H1 (cell line): Measurements from ENCODE around the gene VPS11. TPM values are rescaled to one million over a fixed set of nuclear protein-coding genes. Genes with fewer than 3 reads are reported as not detected.
A peak's percentile ranks its signal among the peaks of the same experiment; 100 is the strongest.

ENCODE experiments used
- CTCF ChIA-PET: fragments of 300-600 bp; sonication (Branson Sonifier 250); formaldehyde crosslinking; loops from one replicate; lab custom pipeline; 2021; ENCODE audit not compliant: partially characterized antibody; lab: Charles Lee
- POLR2A ChIA-PET: fragments of 300-600 bp; sonication (Branson Sonifier 250); formaldehyde crosslinking; loops from one replicate; lab custom pipeline; 2021; ENCODE audit warnings: inconsistent platforms; ENCODE audit not compliant: partially characterized antibody; lab: Charles Lee
- DNase-seq, 2 experiments: peaks; one replicate each; pipeline versions ENCODE4 v3.0.0 to v3.0.0-alpha.2; 2010 to 2022; ENCODE audit warnings: low spot score in 2 of 2, low read depth in 1 of 2, mixed read lengths in 1 of 2
- FAIRE-seq: peaks from 2 replicates; lab custom pipeline; 2011; peaks lifted over from hg19 to GRCh38; lab: Jason Lieb, UNC
- H2AFZ ChIP-seq: 2 replicates; pipeline ENCODE4 v1.8.1; 2012; ENCODE audit warnings: low read length, inconsistent platforms
- H2AK5ac ChIP-seq: 2 replicates; pipeline ENCODE4 v1.6.1; 2013; ENCODE audit warnings: low read depth, low read length
- H2BK120ac ChIP-seq: replicated peaks from 2 replicates; pipeline ENCODE3; 2013; ENCODE audit warnings: low read depth, low read length, inconsistent platforms
- H2BK12ac ChIP-seq: 2 replicates; pipeline ENCODE4 v1.6.1; 2013; ENCODE audit warnings: low read depth, low read length
- H2BK15ac ChIP-seq: 2 replicates; pipeline ENCODE4 v1.6.1; 2013; ENCODE audit warnings: low read length
- H2BK20ac ChIP-seq: 2 replicates; pipeline ENCODE4 v1.6.1; 2013; ENCODE audit warnings: low read length
- H2BK5ac ChIP-seq: 2 replicates; pipeline ENCODE4 v1.6.1; 2013; ENCODE audit warnings: low read depth, low read length
- H3K14ac ChIP-seq: 2 replicates; pipeline ENCODE4 v1.6.1; 2013; ENCODE audit warnings: inconsistent platforms; ENCODE audit not compliant: insufficient read length
- H3K18ac ChIP-seq: 2 replicates; pipeline ENCODE4 v1.6.1; 2013; ENCODE audit warnings: low read length; ENCODE audit errors: extremely low read depth
- H3K23ac ChIP-seq: 2 replicates; pipeline ENCODE4 v1.6.1; 2013; ENCODE audit warnings: inconsistent platforms; ENCODE audit not compliant: insufficient read length
- H3K23me2 ChIP-seq: 2 replicates; pipeline ENCODE4 v1.6.1; 2013; ENCODE audit warnings: low read depth, low read length
- H3K27ac ChIP-seq: 2 replicates; pipeline ENCODE4 v1.6.1; 2011; ENCODE audit warnings: low read depth, low read length, inconsistent platforms
- H3K27me3 ChIP-seq, 4 experiments: replicated peaks in 1 of 4; 1 replicate in 1 of 4; 2 replicates in 3 of 4; pipeline versions ENCODE4 v1.6.1 to v1.8.1; 2011 to 2013; ENCODE audit warnings: low read length in 3 of 4, mild to moderate bottlenecking in 3 of 4, inconsistent platforms in 2 of 4, mixed read lengths in 2 of 4, moderate library complexity in 1 of 4; ENCODE audit not compliant: control insufficient read depth in 3 of 4, insufficient read depth in 3 of 4; ENCODE audit errors: extremely low read depth in 1 of 4
- H3K36me3 ChIP-seq, 4 experiments: 2 replicates each; pipeline versions ENCODE4 v1.6.1 to v1.8.1; 2011 to 2013; ENCODE audit warnings: mild to moderate bottlenecking in 4 of 4, low read length in 3 of 4, moderate library complexity in 2 of 4, control low read depth in 1 of 4, inconsistent platforms in 1 of 4; ENCODE audit not compliant: insufficient read depth in 4 of 4, control insufficient read depth in 2 of 4
- H3K4ac ChIP-seq: replicated peaks from 2 replicates; pipeline ENCODE3; 2013; ENCODE audit warnings: low read length, low read depth, mixed read lengths, inconsistent platforms; ENCODE audit not compliant: insufficient read length
- H3K4me1 ChIP-seq, 4 experiments: replicated peaks in 1 of 4; 1 replicate in 1 of 4; 2 replicates in 3 of 4; pipeline versions ENCODE4 v1.6.1 to v1.8.1; 2011 to 2013; ENCODE audit warnings: low read length in 3 of 4, inconsistent platforms in 2 of 4, mixed read lengths in 1 of 4; ENCODE audit not compliant: insufficient read depth in 4 of 4, control insufficient read depth in 3 of 4
- H3K4me2 ChIP-seq, 2 experiments: 2 replicates each; pipeline versions ENCODE4 v1.6.1 to v1.8.1; 2011 to 2013; ENCODE audit warnings: low read depth in 2 of 2, low read length in 2 of 2, control low read depth in 1 of 2, inconsistent platforms in 1 of 2, mild to moderate bottlenecking in 1 of 2; ENCODE audit not compliant: insufficient read depth in 1 of 2
- H3K4me3 ChIP-seq, 4 experiments: fragments of 200-600, 300-600 bp in 1 of 4; sonication (generic), shearing (Covaris generic), sonication (Bioruptor Twin) in 1 of 4; 2 replicates each; pipeline versions ENCODE4 v1.5.1 to v1.8.1; 2011 to 2016; ENCODE audit warnings: low read length in 4 of 4, low read depth in 3 of 4, control low read depth in 2 of 4, inconsistent platforms in 2 of 4, mild to moderate bottlenecking in 2 of 4, mixed read lengths in 1 of 4, moderate library complexity in 1 of 4; ENCODE audit not compliant: insufficient read depth in 2 of 4; ENCODE audit errors: extremely low read depth in 1 of 4
- H3K56ac ChIP-seq: replicated peaks from 2 replicates; pipeline ENCODE3; 2013; ENCODE audit warnings: low read depth, mild to moderate bottlenecking, mixed read lengths, low read length, inconsistent platforms; ENCODE audit not compliant: insufficient read length
- H3K79me1 ChIP-seq: 2 replicates; pipeline ENCODE4 v1.6.1; 2013; ENCODE audit warnings: low read depth, low read length, control low read depth
- H3K79me2 ChIP-seq, 2 experiments: 2 replicates each; pipeline versions ENCODE4 v1.6.1 to v1.8.1; 2012 to 2013; ENCODE audit warnings: low read length in 2 of 2, mild to moderate bottlenecking in 2 of 2, inconsistent platforms in 1 of 2; ENCODE audit not compliant: insufficient read depth in 2 of 2, control insufficient read depth in 1 of 2
- H3K9ac ChIP-seq, 4 experiments: replicated peaks in 1 of 4; 1 replicate in 1 of 4; 2 replicates in 3 of 4; pipeline versions ENCODE4 v1.6.1 to v1.8.1; 2011 to 2013; ENCODE audit warnings: low read depth in 3 of 4, low read length in 3 of 4, control low read depth in 2 of 4, mild to moderate bottlenecking in 2 of 4, moderate library complexity in 2 of 4, inconsistent platforms in 1 of 4; ENCODE audit errors: extremely low read depth in 1 of 4
- H3K9me3 ChIP-seq, 2 experiments: 2 replicates each; pipeline versions ENCODE4 v1.6.1 to v1.8.1; 2012 to 2013; ENCODE audit warnings: mild to moderate bottlenecking in 2 of 2, moderate library complexity in 2 of 2, control low read depth in 1 of 2, inconsistent platforms in 1 of 2, low read depth in 1 of 2, low read length in 1 of 2, mixed read lengths in 1 of 2; ENCODE audit not compliant: insufficient read depth in 2 of 2
- H4K20me1 ChIP-seq, 2 experiments: replicated peaks in 1 of 2; 2 replicates each; pipeline versions ENCODE3 to v1.8.1; 2011 to 2013; ENCODE audit warnings: inconsistent platforms in 2 of 2, low read length in 2 of 2, mild to moderate bottlenecking in 1 of 2; ENCODE audit not compliant: insufficient read depth in 2 of 2, control insufficient read depth in 1 of 2
- H4K5ac ChIP-seq: 2 replicates; pipeline ENCODE4 v1.6.1; 2013; ENCODE audit warnings: low read length, low read depth, mixed read lengths, inconsistent platforms; ENCODE audit not compliant: insufficient read length
- H4K8ac ChIP-seq: 2 replicates; pipeline ENCODE4 v1.8.0; 2013; ENCODE audit warnings: mild to moderate bottlenecking, moderate library complexity, low read length, inconsistent platforms; ENCODE audit not compliant: insufficient read depth; ENCODE audit errors: extremely low read depth
- H4K91ac ChIP-seq: replicated peaks from 2 replicates; pipeline ENCODE3; 2013; ENCODE audit warnings: low read length, mixed read lengths, inconsistent platforms; ENCODE audit not compliant: insufficient read length
- E2F6 ChIP-seq: IDR thresholded peaks from 2 replicates; pipeline ENCODE4 v1.6.1; 2012; ENCODE audit warnings: inconsistent platforms
- EP300 ChIP-seq, 2 experiments: IDR thresholded peaks; 1 replicate in 1 of 2; 2 replicates in 1 of 2; pipeline ENCODE4 v1.6.1; 2011 to 2012; ENCODE audit warnings: low read depth in 2 of 2, low read length in 2 of 2, mild to moderate bottlenecking in 2 of 2, borderline replicate concordance in 1 of 2, inconsistent platforms in 1 of 2, moderate library complexity in 1 of 2
- HDAC6 ChIP-seq: IDR thresholded peaks from one replicate; pipeline ENCODE4 v1.7.1; 2012; ENCODE audit warnings: low read depth, mild to moderate bottlenecking, inconsistent platforms, low read length, moderate library complexity
- POLR2A ChIP-seq, 2 experiments: IDR thresholded peaks; 1 replicate in 1 of 2; 2 replicates in 1 of 2; pipeline ENCODE4 v1.6.1; 2011; ENCODE audit warnings: low read depth in 2 of 2, low read length in 2 of 2, mild to moderate bottlenecking in 2 of 2; ENCODE audit errors: control extremely low read depth in 1 of 2
- POLR2AphosphoS5 ChIP-seq: IDR thresholded peaks from 2 replicates; pipeline ENCODE4 v1.6.1; 2011; ENCODE audit warnings: low read depth, low read length
- RNF2 ChIP-seq: fragments of 200-900, 300-1000 bp; sonication (generic); IDR thresholded peaks from 2 replicates; pipeline ENCODE4 v1.7.1; 2016; ENCODE audit warnings: borderline replicate concordance, low read depth, mild to moderate bottlenecking, antibody characterized with exemption, low read length; ENCODE audit not compliant: poor library complexity, severe bottlenecking; ENCODE audit errors: missing control alignments
- WGBS, 2 experiments: shearing (Covaris generic) in 1 of 2; methylation state at CpG; one replicate each; pipeline versions ENCODE4 v1.1.6 to v1.1.7; 2013 to 2015; ENCODE audit warnings: low lambda C conversion rate in 2 of 2, mixed read lengths in 2 of 2, inconsistent platforms in 1 of 2, low coverage in 1 of 2, missing lambda C conversion rate in 1 of 2; ENCODE audit not compliant: insufficient replicate concordance in 2 of 2, insufficient coverage in 1 of 2, insufficient read length in 1 of 2; ENCODE audit errors: extremely low coverage in 1 of 2, missing lambda C conversion rate in 1 of 2; 5-methylcytosine and 5-hydroxymethylcytosine counted together
- polyA plus RNA-seq, 7 experiments: library from polyadenylated mRNA; depleted of rRNA in 3 of 7; stranded (reverse) in 5 of 7; unstranded in 2 of 7; fragments of >200 nt in 5 of 7; fragments of 200-250 nt in 2 of 7; gene quantifications; 1 replicate in 5 of 7; 2 replicates in 1 of 7; 4 replicates in 1 of 7; pipeline versions ENCODE4 v1.2.1 to v1.2.3, GENCODE V29; 2011 to 2013; ENCODE audit warnings: missing spikeins in 2 of 7, mixed read lengths in 2 of 7
- total RNA-seq: library from RNA; stranded (reverse); fragmentation: NEBNext Ultra II Directional; extraction: Animal tissue kit (Norgen Biotek cat#: 25700); gene quantifications from 2 replicates; pipeline ENCODE4 v1.2.1, GENCODE V29; 2021

VPS11 gene
- total and polyA plus RNA-seq, 2 of the 8 experiments (the other 6 are each of a cell fraction or from before 2014, with no cell fraction given): 13.1 to 15.5 TPM

- Histone ChIP-seq H3K4me3 (no peak overlapping the region), H3K18ac (no peak overlapping the region), H2BK5ac (no peak overlapping the region), H3K79me2 (peaks cover 18 to 40% of the 10 kb centered on the region in 2 experiments), H3K9me3 (no peaks in the 10 kb centered on the region), H3K79me1 (peaks cover 16% of the 10 kb centered on the region), H3K27me3 (no peaks in the 10 kb centered on the region), H3K9ac (no peak overlapping the region), H3K4ac (no peak overlapping the region), H3K36me3 (peaks cover 3 to 40% (median 14%) of the 10 kb centered on the region in 4 experiments; a peak in 5 of 8 replicates), H4K5ac (no peak overlapping the region), H3K4me1 (peaks cover 0 to 13% (median 3%) of the 10 kb centered on the region in 4 experiments; a peak in 5 of 7 replicates), H2BK15ac (no peak overlapping the region), H3K4me2 (no peak overlapping the region), H2AFZ (no peak overlapping the region), H2BK12ac (no peak overlapping the region), H4K20me1 (peaks cover 16 to 18% of the 10 kb centered on the region in 2 experiments), H3K23me2 (peaks cover 2% of the 10 kb centered on the region; the same call in 1 of the 2 replicates), H3K27ac (no peak overlapping the region), H3K56ac (no peak overlapping the region), H3K23ac (no peak overlapping the region), H4K8ac (no peak overlapping the region), H2BK120ac (no peak overlapping the region), H2BK20ac (no peak overlapping the region), H4K91ac (no peak overlapping the region), H2AK5ac (no peak overlapping the region), H3K14ac (no peak overlapping the region)
- 93% methylated on average over 9 of the region's 9 CpGs; no CpG with 5 or more reads in 1 of the 2 experiments for WGBS, 2 experiments
- ChIA-PET POLR2A (interaction anchor here (0.7 to 7.4 kb wide), 10 partner anchors 11 to 78 kb away, joined by 3 to 139 read pairs (median 4); partner anchors contain the start of genes ABCG4, C2CD2L, DPAGT1 and HYOU1), CTCF (interaction anchor here (0.7 to 1.3 kb wide), 6 partner anchors 30 to 249 kb away, joined by 3 to 7 read pairs (median 3); no protein-coding TSS in a partner anchor)
- FAIRE-seq: no peak
- TF ChIP-seq POLR2A (IDR thresholded peaks at IDR 0.05; ENCODE audit: control extremely low read depth in 1 of 2, low read depth in 2 of 2, low read length in 2 of 2) (peak in 1 of 2 experiments; percentile 54; a peak in 1 of 3 replicates), POLR2AphosphoS5 (peak; percentile 32; the same call in 1 of the 2 replicates), HDAC6 (no peak), EP300 (IDR thresholded peaks at IDR 0.05; ENCODE audit: borderline replicate concordance in 1 of 2, low read depth in 2 of 2, low read length in 2 of 2) (no peak), RNF2 (no peak), E2F6 (no peak)
- no peak for DNase-seq
Measured at GRCh38 chr11:119091178-119091577, 23.6 kb downstream of the VPS11 start.
